ENCODE measurements around the gene IZUMO4. TPM values are rescaled to one million over a fixed set of nuclear protein-coding genes. Genes with fewer than 3 reads are reported as not detected.

IZUMO4 gene
- total RNA-seq, 1 experiment from 2014 or later = 2.5 TPM

GRCh38 chr19:2096034-2096479 is 658 bp upstream of the IZUMO4 start, which contains the start of gene MOB3A:
TSS of gene MOB3A (minus strand) at chr19:2096326. CDS start at chr19:2078560, 17,766 bp downstream.
- intact Hi-C loops (cut with micrococcal nuclease; ENCODE audit: unreplicated experiment) = no loop called here
- TF ChIP-seq, protein P1, sequence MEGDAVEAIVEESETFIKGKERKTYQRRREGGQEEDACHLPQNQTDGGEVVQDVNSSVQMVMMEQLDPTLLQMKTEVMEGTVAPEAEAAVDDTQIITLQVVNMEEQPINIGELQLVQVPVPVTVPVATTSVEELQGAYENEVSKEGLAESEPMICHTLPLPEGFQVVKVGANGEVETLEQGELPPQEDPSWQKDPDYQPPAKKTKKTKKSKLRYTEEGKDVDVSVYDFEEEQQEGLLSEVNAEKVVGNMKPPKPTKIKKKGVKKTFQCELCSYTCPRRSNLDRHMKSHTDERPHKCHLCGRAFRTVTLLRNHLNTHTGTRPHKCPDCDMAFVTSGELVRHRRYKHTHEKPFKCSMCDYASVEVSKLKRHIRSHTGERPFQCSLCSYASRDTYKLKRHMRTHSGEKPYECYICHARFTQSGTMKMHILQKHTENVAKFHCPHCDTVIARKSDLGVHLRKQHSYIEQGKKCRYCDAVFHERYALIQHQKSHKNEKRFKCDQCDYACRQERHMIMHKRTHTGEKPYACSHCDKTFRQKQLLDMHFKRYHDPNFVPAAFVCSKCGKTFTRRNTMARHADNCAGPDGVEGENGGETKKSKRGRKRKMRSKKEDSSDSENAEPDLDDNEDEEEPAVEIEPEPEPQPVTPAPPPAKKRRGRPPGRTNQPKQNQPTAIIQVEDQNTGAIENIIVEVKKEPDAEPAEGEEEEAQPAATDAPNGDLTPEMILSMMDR (conservative IDR thresholded peaks at IDR 0.05; ENCODE audit: low read depth, low read length) = peak; percentile 55
- no peak for TF ChIP-seq EZH2 (IDR thresholded peaks at IDR 0.05; ENCODE audit: borderline replicate concordance, low read depth, low read length, poor library complexity, severe bottlenecking)
- H3K27me3 ChIP-seq (replicated peaks; ENCODE audit: insufficient read depth, low read depth, low read length, poor library complexity) = no peaks in the 10 kb centered on the region
- peak; percentile 96 for DNase-seq (ENCODE audit: low spot score)
- BruUV-seq (replicated peaks) = no TSS peak
- peak within 1 kb of the TSS; percentile 92 for H3K4me3 ChIP-seq (ENCODE audit: low read depth, low read length, poor library complexity, severe bottlenecking)
- POLR2A ChIA-PET (ENCODE audit: low non-redundant PET) = no interaction called here
- peaks cover 15% of the 10 kb centered on the region for H3K36me3 ChIP-seq (ENCODE audit: insufficient read depth, low read length, poor library complexity, severe bottlenecking)
- peak within 1 kb of the TSS; percentile 90 for H3K27ac ChIP-seq (ENCODE audit: low read depth, low read length, poor library complexity, severe bottlenecking)
- H3K9me3 ChIP-seq (ENCODE audit: low read depth, low read length, poor library complexity, severe bottlenecking) = no peaks in the 10 kb centered on the region
- peaks cover 19% of the 10 kb centered on the region for H3K4me1 ChIP-seq (ENCODE audit: insufficient read depth, low read length, poor library complexity, severe bottlenecking)
- CTCF ChIA-PET = interaction anchor here (0.6 kb wide), 2 partner anchors 204 to 239 kb away, joined by 4 read pairs; no protein-coding TSS in a partner anchor

- Histone ChIP-seq H3K4me3 (ENCODE audit: low read depth, low read length, poor library complexity, severe bottlenecking) (peak overlapping the region; percentile 92), H3K36me3 (ENCODE audit: insufficient read depth, low read length, poor library complexity, severe bottlenecking) (peaks cover 27% of the 10 kb centered on the region), H3K4me1 (ENCODE audit: insufficient read depth, low read length, poor library complexity, severe bottlenecking) (peaks cover 17% of the 10 kb centered on the region), H3K9me3 (ENCODE audit: low read depth, low read length, poor library complexity, severe bottlenecking) (no peaks in the 10 kb centered on the region), H3K27ac (ENCODE audit: low read depth, low read length, poor library complexity, severe bottlenecking) (peak overlapping the region; percentile 75), H3K27me3 (replicated peaks; ENCODE audit: insufficient read depth, low read depth, low read length, poor library complexity) (no peaks in the 10 kb centered on the region)
- intact Hi-C loops (cut with micrococcal nuclease; ENCODE audit: unreplicated experiment) = no loop called here
- ChIA-PET CTCF (no interaction called here), POLR2A (ENCODE audit: low non-redundant PET) (no interaction called here)
- no peak for TF ChIP-seq EZH2 (IDR thresholded peaks at IDR 0.05; ENCODE audit: borderline replicate concordance, low read depth, low read length, poor library complexity, severe bottlenecking)
- TF ChIP-seq, protein P1 (conservative IDR thresholded peaks at IDR 0.05; ENCODE audit: low read depth, low read length) = no peak
- BruUV-seq (replicated peaks) = no TSS peak
- no peak for DNase-seq (ENCODE audit: low spot score)
Measured at GRCh38 chr19:2097203-2097885, 629 bp downstream of the IZUMO4 start.

GRCh38 chr19:2097886-2098327 is 1.2 kb downstream of the IZUMO4 start:
- CTCF ChIA-PET = no interaction called here
- intact Hi-C loops (cut with micrococcal nuclease; ENCODE audit: unreplicated experiment) = no loop called here
- no peaks in the 10 kb centered on the region for H3K27me3 ChIP-seq (replicated peaks; ENCODE audit: insufficient read depth, low read depth, low read length, poor library complexity)
- peaks cover 17% of the 10 kb centered on the region for H3K4me1 ChIP-seq (ENCODE audit: insufficient read depth, low read length, poor library complexity, severe bottlenecking)
- no peak overlapping the region for H3K4me3 ChIP-seq (ENCODE audit: low read depth, low read length, poor library complexity, severe bottlenecking)
- no peak for TF ChIP-seq EZH2 (IDR thresholded peaks at IDR 0.05; ENCODE audit: borderline replicate concordance, low read depth, low read length, poor library complexity, severe bottlenecking)
- TF ChIP-seq, protein P1 (conservative IDR thresholded peaks at IDR 0.05; ENCODE audit: low read depth, low read length) = no peak
- no peaks in the 10 kb centered on the region for H3K9me3 ChIP-seq (ENCODE audit: low read depth, low read length, poor library complexity, severe bottlenecking)
- POLR2A ChIA-PET (ENCODE audit: low non-redundant PET) = interaction anchor here (0.5 kb wide), 1 partner anchor 1023 kb away, joined by 3 read pairs; no protein-coding TSS in a partner anchor
- DNase-seq (ENCODE audit: low spot score) = no peak
- no TSS peak for BruUV-seq (replicated peaks)
- H3K27ac ChIP-seq (ENCODE audit: low read depth, low read length, poor library complexity, severe bottlenecking) = peak overlapping the region; percentile 16
- H3K36me3 ChIP-seq (ENCODE audit: insufficient read depth, low read length, poor library complexity, severe bottlenecking) = peaks cover 27% of the 10 kb centered on the region
